Measurements from ENCODE around the gene ROGDI.

GRCh38 chr16:4790261-4790660 is 12.2 kb downstream of the ROGDI start:
- TF ChIP-seq TAF1 (IDR thresholded peaks at IDR 0.05; ENCODE audit: borderline replicate concordance, insufficient read depth, low read length) (no peak), POLR2AphosphoS5 (IDR thresholded peaks at IDR 0.05; ENCODE audit: low read depth, low read length) (no peak), SIN3A (IDR thresholded peaks at IDR 0.05; ENCODE audit: borderline replicate concordance, insufficient read depth, low read length) (no peak), FOXP2 (optimal IDR thresholded peaks at IDR 0.05; ENCODE audit: borderline replicate concordance, extremely low read depth, extremely low read length, insufficient read depth) (no peak), REST (IDR thresholded peaks at IDR 0.05; ENCODE audit: insufficient read depth in 1 of 2, low read depth in 2 of 2, low read length in 2 of 2) (no peak)

Data from PFSK-1 (cell line).